ENCODE measurements around the gene MTA1.

MTA1 gene

GRCh38 chr14:105400016-105400415, 19.6 kb upstream of the MTA1 start:
- CTCF ChIA-PET: no interaction called here
- POLR2A ChIA-PET (ENCODE audit: low non-redundant PET): no interaction called here
- no peak for TF ChIP-seq CTCF (conservative IDR thresholded peaks at IDR 0.05; ENCODE audit: low read depth)
- H3K27ac ChIP-seq: no peak overlapping the region
- DNase-seq (ENCODE audit: low spot score): no peak

GRCh38 chr14:105401699-105402098, 17.9 kb upstream of the MTA1 start:
- no peak for DNase-seq (ENCODE audit: low spot score)
- TF ChIP-seq CTCF (conservative IDR thresholded peaks at IDR 0.05; ENCODE audit: low read depth): no peak
- CTCF ChIA-PET: no interaction called here
- POLR2A ChIA-PET (ENCODE audit: low non-redundant PET): interaction anchor here (0.7 kb wide), 1 partner anchor 82 kb away, joined by 5 read pairs; no protein-coding TSS in a partner anchor
- H3K27ac ChIP-seq: no peak overlapping the region

GRCh38 chr14:105408592-105408991, 11.0 kb upstream of the MTA1 start:
- POLR2A ChIA-PET (ENCODE audit: low non-redundant PET): no interaction called here
- TF ChIP-seq CTCF (conservative IDR thresholded peaks at IDR 0.05; ENCODE audit: low read depth): no peak
- no peak overlapping the region for H3K27ac ChIP-seq
- CTCF ChIA-PET: interaction anchor here (0.8 kb wide), 2 partner anchors 72 to 82 kb away, joined by 4 to 5 read pairs; no protein-coding TSS in a partner anchor
- DNase-seq (ENCODE audit: low spot score): no peak

- DNase-seq (ENCODE audit: low spot score): no peak
- ChIA-PET POLR2A (ENCODE audit: low non-redundant PET) (no interaction called here), CTCF (interaction anchor here (0.8 kb wide), 1 partner anchor 81 kb away, joined by 5 read pairs; no protein-coding TSS in a partner anchor)
- TF ChIP-seq CTCF (conservative IDR thresholded peaks at IDR 0.05; ENCODE audit: low read depth): no peak
- no peak overlapping the region for H3K27ac ChIP-seq
Measured at GRCh38 chr14:105409364-105409763, 10.3 kb upstream of the MTA1 start.

GRCh38 chr14:105410642-105411016, 9.0 kb upstream of the MTA1 start:
- H3K27ac ChIP-seq: no peak overlapping the region
- no peak for DNase-seq (ENCODE audit: low spot score)
- POLR2A ChIA-PET (ENCODE audit: low non-redundant PET): no interaction called here
- CTCF ChIA-PET: interaction anchor here (0.6 to 1.1 kb wide), 2 partner anchors 70 to 296 kb away, joined by 3 to 4 read pairs; no protein-coding TSS in a partner anchor
- TF ChIP-seq CTCF (conservative IDR thresholded peaks at IDR 0.05; ENCODE audit: low read depth): no peak

GRCh38 chr14:105411017-105411941, 8.3 kb upstream of the MTA1 start:
- ChIA-PET CTCF (interaction anchor here (0.6 to 1.1 kb wide), 6 partner anchors 66 to 314 kb away, joined by 3 to 4 read pairs (median 3); no protein-coding TSS in a partner anchor), POLR2A (ENCODE audit: low non-redundant PET) (no interaction called here)
- H3K27ac ChIP-seq: no peak overlapping the region
- no peak for TF ChIP-seq CTCF (conservative IDR thresholded peaks at IDR 0.05; ENCODE audit: low read depth)
- DNase-seq (ENCODE audit: low spot score): peak; percentile 78
